ENCODE measurements around the gene TBCK. TPM values are rescaled to one million over a fixed set of nuclear protein-coding genes. Genes with fewer than 3 reads are reported as not detected.

TBCK gene
- polyA plus RNA-seq, 1 of the 3 experiments (the other 2 are of a cell fraction): 14.6 TPM

DNA sequence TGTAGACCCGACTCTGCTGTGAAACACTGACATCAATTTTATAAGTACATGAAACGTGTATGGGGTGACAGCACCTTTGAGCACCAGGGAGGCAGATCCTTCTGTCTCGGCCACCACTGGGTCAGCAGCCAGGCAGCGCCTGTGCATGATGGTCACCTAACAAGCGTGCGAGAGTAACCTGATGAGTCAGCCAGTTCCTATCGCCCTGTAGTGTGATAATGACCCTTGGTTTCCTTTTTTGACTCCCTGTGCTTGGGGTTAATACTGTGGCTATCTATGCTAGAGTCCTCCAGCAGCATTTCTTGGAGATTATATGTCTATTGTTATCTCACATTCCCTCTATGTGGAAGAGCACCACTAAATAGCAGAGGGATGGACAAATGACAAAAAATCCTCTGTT, 319.2 kb downstream of the TBCK start:
- Histone ChIP-seq H4K20me1 (ENCODE audit: insufficient read depth) (no peaks in the 10 kb centered on the region), H3K9ac (no peak overlapping the region), H3K9me3 (no peaks in the 10 kb centered on the region), H3K27ac (ENCODE audit: low read depth in 2 of 2, low read length in 1 of 2) (no peak overlapping the region), H3F3A (replicated peaks; ENCODE audit: insufficient read depth) (no peaks in the 10 kb centered on the region), H3K79me2 (ENCODE audit: insufficient read depth) (no peaks in the 10 kb centered on the region), H3K4me2 (no peak overlapping the region), H3K4me3 (ENCODE audit: low read depth in 2 of 2, low read length in 1 of 2) (no peak overlapping the region), H2AFZ (ENCODE audit: low read depth) (no peak overlapping the region), H3K4me1 (ENCODE audit: control insufficient read depth in 1 of 2, insufficient read depth in 2 of 2, low read depth in 1 of 2, low read length in 1 of 2) (peaks cover 0 to 11% of the 10 kb centered on the region in 2 experiments; a peak in 2 of 4 replicates), H3K27me3 (ENCODE audit: insufficient read depth) (no peaks in the 10 kb centered on the region), H3K36me3 (replicated peaks in 1 of 2; ENCODE audit: control insufficient read depth in 1 of 2, insufficient read depth in 2 of 2, low read length in 1 of 2) (no peaks in the 10 kb centered on the region), H3K9me2 (no peaks in the 10 kb centered on the region)
- CTCF ChIA-PET: no interaction called here
- TF ChIP-seq, protein P1, sequence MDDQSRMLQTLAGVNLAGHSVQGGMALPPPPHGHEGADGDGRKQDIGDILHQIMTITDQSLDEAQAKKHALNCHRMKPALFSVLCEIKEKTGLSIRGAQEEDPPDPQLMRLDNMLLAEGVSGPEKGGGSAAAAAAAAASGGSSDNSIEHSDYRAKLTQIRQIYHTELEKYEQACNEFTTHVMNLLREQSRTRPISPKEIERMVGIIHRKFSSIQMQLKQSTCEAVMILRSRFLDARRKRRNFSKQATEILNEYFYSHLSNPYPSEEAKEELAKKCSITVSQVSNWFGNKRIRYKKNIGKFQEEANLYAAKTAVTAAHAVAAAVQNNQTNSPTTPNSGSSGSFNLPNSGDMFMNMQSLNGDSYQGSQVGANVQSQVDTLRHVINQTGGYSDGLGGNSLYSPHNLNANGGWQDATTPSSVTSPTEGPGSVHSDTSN (IDR thresholded peaks at IDR 0.05): no peak
- TF ChIP-seq, protein P2, sequence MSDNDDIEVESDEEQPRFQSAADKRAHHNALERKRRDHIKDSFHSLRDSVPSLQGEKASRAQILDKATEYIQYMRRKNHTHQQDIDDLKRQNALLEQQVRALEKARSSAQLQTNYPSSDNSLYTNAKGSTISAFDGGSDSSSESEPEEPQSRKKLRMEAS (IDR thresholded peaks at IDR 0.05; ENCODE audit: low read depth): no peak
- TF ChIP-seq, protein P3, sequence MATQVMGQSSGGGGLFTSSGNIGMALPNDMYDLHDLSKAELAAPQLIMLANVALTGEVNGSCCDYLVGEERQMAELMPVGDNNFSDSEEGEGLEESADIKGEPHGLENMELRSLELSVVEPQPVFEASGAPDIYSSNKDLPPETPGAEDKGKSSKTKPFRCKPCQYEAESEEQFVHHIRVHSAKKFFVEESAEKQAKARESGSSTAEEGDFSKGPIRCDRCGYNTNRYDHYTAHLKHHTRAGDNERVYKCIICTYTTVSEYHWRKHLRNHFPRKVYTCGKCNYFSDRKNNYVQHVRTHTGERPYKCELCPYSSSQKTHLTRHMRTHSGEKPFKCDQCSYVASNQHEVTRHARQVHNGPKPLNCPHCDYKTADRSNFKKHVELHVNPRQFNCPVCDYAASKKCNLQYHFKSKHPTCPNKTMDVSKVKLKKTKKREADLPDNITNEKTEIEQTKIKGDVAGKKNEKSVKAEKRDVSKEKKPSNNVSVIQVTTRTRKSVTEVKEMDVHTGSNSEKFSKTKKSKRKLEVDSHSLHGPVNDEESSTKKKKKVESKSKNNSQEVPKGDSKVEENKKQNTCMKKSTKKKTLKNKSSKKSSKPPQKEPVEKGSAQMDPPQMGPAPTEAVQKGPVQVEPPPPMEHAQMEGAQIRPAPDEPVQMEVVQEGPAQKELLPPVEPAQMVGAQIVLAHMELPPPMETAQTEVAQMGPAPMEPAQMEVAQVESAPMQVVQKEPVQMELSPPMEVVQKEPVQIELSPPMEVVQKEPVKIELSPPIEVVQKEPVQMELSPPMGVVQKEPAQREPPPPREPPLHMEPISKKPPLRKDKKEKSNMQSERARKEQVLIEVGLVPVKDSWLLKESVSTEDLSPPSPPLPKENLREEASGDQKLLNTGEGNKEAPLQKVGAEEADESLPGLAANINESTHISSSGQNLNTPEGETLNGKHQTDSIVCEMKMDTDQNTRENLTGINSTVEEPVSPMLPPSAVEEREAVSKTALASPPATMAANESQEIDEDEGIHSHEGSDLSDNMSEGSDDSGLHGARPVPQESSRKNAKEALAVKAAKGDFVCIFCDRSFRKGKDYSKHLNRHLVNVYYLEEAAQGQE (IDR thresholded peaks at IDR 0.05; ENCODE audit: low read depth, low read length): no peak
- POLR2A ChIA-PET: no interaction called here
- WGBS (ENCODE audit: low lambda C conversion rate): 76% methylated on average over 7 of the region's 7 CpGs
- DNase-seq: no peak

DNA sequence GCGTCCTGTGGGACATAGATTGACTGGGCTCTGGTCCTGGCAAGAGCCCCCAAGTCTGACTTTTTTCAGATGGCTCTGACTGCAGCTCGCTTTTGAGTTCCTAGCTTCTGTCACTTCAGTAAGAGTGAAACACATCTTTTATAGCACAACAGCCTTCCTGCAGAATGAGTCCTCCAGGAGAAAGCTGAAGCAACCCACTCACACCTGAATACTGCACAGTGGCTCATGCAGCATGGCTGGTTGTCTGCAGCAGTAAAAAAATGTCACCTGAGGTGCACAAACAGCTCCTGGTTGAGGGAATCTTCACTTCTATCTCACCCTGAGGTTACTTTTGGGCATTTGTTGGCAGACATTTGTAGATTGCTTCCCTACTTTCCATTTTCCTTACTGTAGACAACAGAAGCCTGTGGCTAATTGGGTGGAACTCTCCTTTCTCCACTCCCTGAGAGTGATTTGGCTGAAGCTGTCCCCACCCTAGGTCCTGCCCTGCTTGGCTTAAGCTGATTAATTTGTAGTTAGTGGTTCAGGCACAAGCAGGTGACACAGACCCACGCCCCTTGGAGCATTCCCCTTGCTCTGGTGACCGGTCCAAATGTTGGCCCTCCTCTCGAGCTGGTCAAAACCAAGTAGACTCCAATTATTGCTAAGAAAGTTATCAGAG, 321.0 kb downstream of the TBCK start:
- CTCF ChIA-PET: no interaction called here

More for the DNA sequence above, 321.0 kb downstream of the TBCK start:
- POLR2A ChIA-PET: no interaction called here
- no peaks in the 10 kb centered on the region for H3K27me3 ChIP-seq (ENCODE audit: insufficient read depth)
- no peak for TF ChIP-seq RFX5 (IDR thresholded peaks at IDR 0.05; ENCODE audit: low read length)
- TF ChIP-seq NRF1 (IDR thresholded peaks at IDR 0.05; ENCODE audit: low read depth, low read length): no peak
- TF ChIP-seq, protein P4, sequence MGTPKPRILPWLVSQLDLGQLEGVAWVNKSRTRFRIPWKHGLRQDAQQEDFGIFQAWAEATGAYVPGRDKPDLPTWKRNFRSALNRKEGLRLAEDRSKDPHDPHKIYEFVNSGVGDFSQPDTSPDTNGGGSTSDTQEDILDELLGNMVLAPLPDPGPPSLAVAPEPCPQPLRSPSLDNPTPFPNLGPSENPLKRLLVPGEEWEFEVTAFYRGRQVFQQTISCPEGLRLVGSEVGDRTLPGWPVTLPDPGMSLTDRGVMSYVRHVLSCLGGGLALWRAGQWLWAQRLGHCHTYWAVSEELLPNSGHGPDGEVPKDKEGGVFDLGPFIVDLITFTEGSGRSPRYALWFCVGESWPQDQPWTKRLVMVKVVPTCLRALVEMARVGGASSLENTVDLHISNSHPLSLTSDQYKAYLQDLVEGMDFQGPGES (IDR thresholded peaks at IDR 0.05; ENCODE audit: low read depth, low read length): no peak
- TF ChIP-seq, protein P5, sequence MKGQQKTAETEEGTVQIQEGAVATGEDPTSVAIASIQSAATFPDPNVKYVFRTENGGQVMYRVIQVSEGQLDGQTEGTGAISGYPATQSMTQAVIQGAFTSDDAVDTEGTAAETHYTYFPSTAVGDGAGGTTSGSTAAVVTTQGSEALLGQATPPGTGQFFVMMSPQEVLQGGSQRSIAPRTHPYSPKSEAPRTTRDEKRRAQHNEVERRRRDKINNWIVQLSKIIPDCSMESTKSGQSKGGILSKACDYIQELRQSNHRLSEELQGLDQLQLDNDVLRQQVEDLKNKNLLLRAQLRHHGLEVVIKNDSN (IDR thresholded peaks at IDR 0.05; ENCODE audit: borderline replicate concordance, low read depth): no peak
- no peak for TF ChIP-seq TCF12 (IDR thresholded peaks at IDR 0.05)
- TF ChIP-seq, protein P2 (IDR thresholded peaks at IDR 0.05; ENCODE audit: low read depth): no peak
- no peak for TF ChIP-seq FOSL2 (IDR thresholded peaks at IDR 0.05; ENCODE audit: borderline replicate concordance, low read depth)
- TF ChIP-seq, protein P6, sequence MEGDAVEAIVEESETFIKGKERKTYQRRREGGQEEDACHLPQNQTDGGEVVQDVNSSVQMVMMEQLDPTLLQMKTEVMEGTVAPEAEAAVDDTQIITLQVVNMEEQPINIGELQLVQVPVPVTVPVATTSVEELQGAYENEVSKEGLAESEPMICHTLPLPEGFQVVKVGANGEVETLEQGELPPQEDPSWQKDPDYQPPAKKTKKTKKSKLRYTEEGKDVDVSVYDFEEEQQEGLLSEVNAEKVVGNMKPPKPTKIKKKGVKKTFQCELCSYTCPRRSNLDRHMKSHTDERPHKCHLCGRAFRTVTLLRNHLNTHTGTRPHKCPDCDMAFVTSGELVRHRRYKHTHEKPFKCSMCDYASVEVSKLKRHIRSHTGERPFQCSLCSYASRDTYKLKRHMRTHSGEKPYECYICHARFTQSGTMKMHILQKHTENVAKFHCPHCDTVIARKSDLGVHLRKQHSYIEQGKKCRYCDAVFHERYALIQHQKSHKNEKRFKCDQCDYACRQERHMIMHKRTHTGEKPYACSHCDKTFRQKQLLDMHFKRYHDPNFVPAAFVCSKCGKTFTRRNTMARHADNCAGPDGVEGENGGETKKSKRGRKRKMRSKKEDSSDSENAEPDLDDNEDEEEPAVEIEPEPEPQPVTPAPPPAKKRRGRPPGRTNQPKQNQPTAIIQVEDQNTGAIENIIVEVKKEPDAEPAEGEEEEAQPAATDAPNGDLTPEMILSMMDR (IDR thresholded peaks at IDR 0.05): no peak
- no peak for TF ChIP-seq EP300 (IDR thresholded peaks at IDR 0.05; ENCODE audit: borderline replicate concordance in 1 of 2, low read depth in 1 of 2, low read length in 1 of 2)
- no peak for TF ChIP-seq POLR2AphosphoS5 (IDR thresholded peaks at IDR 0.05; ENCODE audit: low read depth, low read length)
- no peak for TF ChIP-seq MXI1 (IDR thresholded peaks at IDR 0.05; ENCODE audit: low read depth, low read length)
- no peak for TF ChIP-seq TAF1 (IDR thresholded peaks at IDR 0.05; ENCODE audit: borderline replicate concordance, low read depth, low read length)
- no peak for TF ChIP-seq JUND (IDR thresholded peaks at IDR 0.05)
- TF ChIP-seq RCOR1 (IDR thresholded peaks at IDR 0.05; ENCODE audit: low read length): no peak
- no peak overlapping the region for H2AFZ ChIP-seq (ENCODE audit: low read depth)
- no peaks in the 10 kb centered on the region for H3K9me3 ChIP-seq
- no peaks in the 10 kb centered on the region for H4K20me1 ChIP-seq (ENCODE audit: insufficient read depth)
- no peaks in the 10 kb centered on the region for H3K36me3 ChIP-seq (replicated peaks in 1 of 2; ENCODE audit: control insufficient read depth in 1 of 2, insufficient read depth in 2 of 2, low read length in 1 of 2)
- 84% methylated on average over 4 of the region's 5 CpGs for WGBS (ENCODE audit: low lambda C conversion rate)
- H3K79me2 ChIP-seq (ENCODE audit: insufficient read depth): no peaks in the 10 kb centered on the region
- H3K9ac ChIP-seq: no peak overlapping the region
- DNase-seq: no peak
- H3K4me1 ChIP-seq (ENCODE audit: control insufficient read depth in 1 of 2, insufficient read depth in 2 of 2, low read depth in 1 of 2, low read length in 1 of 2): peaks cover 0 to 20% of the 10 kb centered on the region in 2 experiments; a peak in 2 of 4 replicates
- H3K4me2 ChIP-seq: no peak overlapping the region
- H3K4me3 ChIP-seq (ENCODE audit: low read depth in 2 of 2, low read length in 1 of 2): no peak overlapping the region
- no peaks in the 10 kb centered on the region for H3K9me2 ChIP-seq
- no peak overlapping the region for H3K27ac ChIP-seq (ENCODE audit: low read depth in 2 of 2, low read length in 1 of 2)
- no peaks in the 10 kb centered on the region for H3F3A ChIP-seq (replicated peaks; ENCODE audit: insufficient read depth)

Measured in SK-N-SH (cell line).